IMR-90 (cell line): Measurements from ENCODE around the gene NDRG4. TPM values are rescaled to one million over a fixed set of nuclear protein-coding genes. Genes with fewer than 3 reads are reported as not detected.

Experiments used
- ATAC-seq: fragments of 200-7000 bp; cut with Tn5 transposase; 2 replicates; pipeline ENCODE4 v1.9.1; 2020; ENCODE audit warnings: low read depth, mild to moderate bottlenecking, moderate library complexity
- BruUV-seq: library from RNA; stranded (reverse); fragments of 400-500 nt; replicated peaks from 2 replicates; lab custom pipeline; 2021; lab: Mats Ljungman, UMichigan
- CTCF ChIA-PET: fragments of 300-600 bp; formaldehyde crosslinking; extraction: SDS; loops from one replicate; lab custom pipeline; 2021; ENCODE audit warnings: antibody characterized with exemption; lab: Yijun Ruan, JAX
- POLR2A ChIA-PET: fragments of 300-600 bp; sonication (Branson Sonifier 250); formaldehyde crosslinking; loops from one replicate; lab custom pipeline; 2022; ENCODE audit warnings: antibody characterized with exemption; ENCODE audit not compliant: unreplicated experiment; lab: Charles Lee
- DNase-seq: peaks from one replicate; pipeline ENCODE4 v3.0.0; 2013
- H2AFZ ChIP-seq: replicated peaks from 2 replicates; pipeline ENCODE3; 2013; ENCODE audit warnings: low read length, mild to moderate bottlenecking; ENCODE audit not compliant: poor library complexity
- H2AK5ac ChIP-seq: 2 replicates; pipeline ENCODE4 v1.6.1; 2013; ENCODE audit warnings: low read depth, low read length, inconsistent platforms
- H2AK9ac ChIP-seq: replicated peaks from 2 replicates; pipeline ENCODE3; 2013; ENCODE audit warnings: mild to moderate bottlenecking, low read depth, low read length, moderate library complexity; ENCODE audit not compliant: poor library complexity
- H2BK120ac ChIP-seq: 2 replicates; pipeline ENCODE4 v1.6.1; 2013; ENCODE audit warnings: low read depth, low read length, inconsistent platforms
- H2BK15ac ChIP-seq: 3 replicates; pipeline ENCODE4 v1.6.1; 2013; ENCODE audit warnings: low read depth, low read length, inconsistent platforms
- H2BK20ac ChIP-seq: 2 replicates; pipeline ENCODE4 v1.6.1; 2013; ENCODE audit warnings: low read depth, mild to moderate bottlenecking, inconsistent platforms, low read length, moderate library complexity
- H2BK5ac ChIP-seq: 2 replicates; pipeline ENCODE4 v1.6.1; 2013; ENCODE audit warnings: mild to moderate bottlenecking, low read depth, low read length, inconsistent platforms; ENCODE audit not compliant: poor library complexity, severe bottlenecking
- H3K14ac ChIP-seq: replicated peaks from 2 replicates; pipeline ENCODE4 v1.6.1; 2013; ENCODE audit warnings: low read depth, low read length, inconsistent platforms
- H3K18ac ChIP-seq: 2 replicates; pipeline ENCODE4 v1.6.1; 2013; ENCODE audit warnings: low read depth, low read length, control low read depth
- H3K23ac ChIP-seq: 2 replicates; pipeline ENCODE4 v1.6.1; 2013; ENCODE audit warnings: low read depth, low read length, inconsistent platforms
- H3K27ac ChIP-seq: 2 replicates; pipeline ENCODE4 v1.5.1; 2013; ENCODE audit warnings: mild to moderate bottlenecking, control low read depth, low read length; ENCODE audit not compliant: insufficient read depth
- H3K27me3 ChIP-seq: 2 replicates; pipeline ENCODE4 v1.6.1; 2013; ENCODE audit warnings: low read length; ENCODE audit not compliant: control insufficient read depth, insufficient read depth
- H3K36me3 ChIP-seq: 2 replicates; pipeline ENCODE4 v1.6.1; 2013; ENCODE audit warnings: low read length, mixed read lengths; ENCODE audit not compliant: control insufficient read depth, insufficient read depth
- H3K4ac ChIP-seq: 2 replicates; pipeline ENCODE4 v1.6.1; 2013; ENCODE audit warnings: low read depth, low read length, inconsistent platforms
- H3K4me1 ChIP-seq: 2 replicates; pipeline ENCODE4 v1.6.1; 2013; ENCODE audit warnings: low read length, mixed read lengths; ENCODE audit not compliant: control insufficient read depth, insufficient read depth
- H3K4me2 ChIP-seq: 2 replicates; pipeline ENCODE4 v1.6.1; 2013; ENCODE audit warnings: low read depth, mild to moderate bottlenecking, control low read depth, low read length, moderate library complexity
- H3K4me3 ChIP-seq: 2 replicates; pipeline ENCODE4 v1.5.1; 2013; ENCODE audit warnings: low read depth, mild to moderate bottlenecking, control low read depth, low read length, moderate library complexity; ENCODE audit not compliant: insufficient read depth
- H3K56ac ChIP-seq: 2 replicates; pipeline ENCODE4 v1.6.1; 2013; ENCODE audit warnings: low read length, inconsistent platforms; ENCODE audit not compliant: insufficient read depth; ENCODE audit errors: extremely low read depth
- H3K79me1 ChIP-seq, 2 experiments: 2 replicates each; pipeline ENCODE4 v1.6.1; 2013; ENCODE audit warnings: low read length in 2 of 2, inconsistent platforms in 1 of 2, low read depth in 1 of 2
- H3K9ac ChIP-seq: 2 replicates; pipeline ENCODE4 v1.6.1; 2013; ENCODE audit warnings: low read depth, low read length, control low read depth
- H3K9me1 ChIP-seq: 2 replicates; pipeline ENCODE4 v1.6.1; 2013; ENCODE audit warnings: low read length, inconsistent platforms; ENCODE audit not compliant: insufficient read depth
- H3K9me3 ChIP-seq: 2 replicates; pipeline ENCODE4 v1.6.1; 2013; ENCODE audit warnings: low read length; ENCODE audit not compliant: control insufficient read depth, insufficient read depth
- H4K20me1 ChIP-seq: 2 replicates; pipeline ENCODE4 v1.6.1; 2013; ENCODE audit warnings: low read length, inconsistent platforms; ENCODE audit not compliant: insufficient read depth
- H4K5ac ChIP-seq: 2 replicates; pipeline ENCODE4 v1.6.1; 2013; ENCODE audit warnings: mild to moderate bottlenecking, low read depth, low read length, control low read depth
- H4K8ac ChIP-seq, 2 experiments: 2 replicates each; pipeline ENCODE4 v1.6.1; 2013; ENCODE audit warnings: low read depth in 2 of 2, low read length in 2 of 2, control low read depth in 1 of 2, inconsistent platforms in 1 of 2
- H4K91ac ChIP-seq: 2 replicates; pipeline ENCODE4 v1.6.1; 2013; ENCODE audit warnings: low read depth, low read length, inconsistent platforms; ENCODE audit not compliant: insufficient read depth
- CEBPB ChIP-seq: IDR thresholded peaks from 2 replicates; pipeline ENCODE4 v1.6.1; 2012; ENCODE audit warnings: low read depth, low read length, improper control_type of control experiment
- CTCF ChIP-seq: conservative IDR thresholded peaks from 2 replicates; pipeline ENCODE4 v1.5.1; 2012; ENCODE audit warnings: mild to moderate bottlenecking, low read depth, low read length, improper control_type of control experiment
- ELK1 ChIP-seq: fragments of 150-350 bp; IDR thresholded peaks from 2 replicates; pipeline ENCODE4 v1.6.1; 2016; ENCODE audit warnings: low read depth, mild to moderate bottlenecking, low read length, moderate library complexity, borderline replicate concordance
- FOS ChIP-seq: fragments of 150-350 bp; IDR thresholded peaks from 2 replicates; pipeline ENCODE4 v1.6.1; 2016; ENCODE audit warnings: low read depth, low read length
- MAFK ChIP-seq: IDR thresholded peaks from 2 replicates; pipeline ENCODE4 v1.6.1; 2012; ENCODE audit warnings: low read depth, low read length, improper control_type of control experiment
- MXI1 ChIP-seq: IDR thresholded peaks from 2 replicates; pipeline ENCODE4 v1.6.1; 2012; ENCODE audit warnings: low read depth, mild to moderate bottlenecking, low read length, moderate library complexity, borderline replicate concordance
- NFE2L2 ChIP-seq: fragments of 150-350 bp; IDR thresholded peaks from 2 replicates; pipeline ENCODE4 v1.6.1; 2016; ENCODE audit warnings: low read depth, mild to moderate bottlenecking, low read length
- POLR2A ChIP-seq: IDR thresholded peaks from 2 replicates; pipeline ENCODE4 v1.6.1; 2012; ENCODE audit warnings: mild to moderate bottlenecking, low read depth, low read length
- RCOR1 ChIP-seq: IDR thresholded peaks from 2 replicates; pipeline ENCODE4 v1.6.1; 2012; ENCODE audit warnings: mild to moderate bottlenecking, low read length, improper control_type of control experiment; ENCODE audit not compliant: insufficient replicate concordance
- WGBS, 2 experiments: methylation state at CpG; one replicate each; pipeline versions ENCODE4 v1.1.5 to v1.1.7; 2013; ENCODE audit warnings: missing lambda C conversion rate in 2 of 2; ENCODE audit not compliant: insufficient read length in 1 of 2; ENCODE audit errors: extremely low coverage in 2 of 2; 5-methylcytosine and 5-hydroxymethylcytosine counted together
- dilution Hi-C: fragments of 300-500 bp; cut with HindIII; formaldehyde crosslinking; loops from one replicate; pipeline ENCODE4 v1.14.3; 2018; ENCODE audit warnings: low sequenced_read_pairs; ENCODE audit not compliant: unreplicated experiment
- in situ Hi-C: fragments of 300-500 bp; cut with MboI; formaldehyde crosslinking; loops from 3 replicates; pipeline ENCODE4 v1.14.3; 2019; ENCODE audit warnings: low sequenced_read_pairs, inconsistent platforms, mixed read lengths
- intact Hi-C: fragments of 100-400 bp; cut with micrococcal nuclease; formaldehyde crosslinking; loops from 2 replicates; pipeline ENCODE4 v1.10.0; 2022
- polyA plus RNA-seq, 3 experiments: library from polyadenylated mRNA; depleted of rRNA; stranded (reverse); fragments of >200 nt; gene quantifications; 2 replicates each; pipeline ENCODE4 v1.2.3, GENCODE V29; 2012; ENCODE audit warnings: low replicate concordance in 1 of 3
- total RNA-seq: library from RNA; depleted of rRNA; stranded (reverse); fragments of >200 nt; gene quantifications from 2 replicates; pipeline ENCODE4 v1.2.3, GENCODE V29; 2012
- TF ChIP-seq, protein P1 (sequence below): fragments of 150-350 bp; IDR thresholded peaks from 2 replicates; pipeline ENCODE4 v1.6.1; 2017; ENCODE audit warnings: mild to moderate bottlenecking, antibody characterized with exemption, low read length, low read depth

Gene NDRG4
- total and polyA plus RNA-seq, 2 of the 4 experiments (the other 2 are of a cell fraction): 10.9 to 23.5 TPM

GRCh38 chr16:58485184-58485887 is 14.6 kb upstream of the NDRG4 start:
- Histone ChIP-seq H3K36me3 (no peaks in the 10 kb centered on the region), H4K8ac (no peak overlapping the region), H2BK15ac (no peak overlapping the region), H2BK20ac (no peak overlapping the region), H3K23ac (no peak overlapping the region), H2AK5ac (no peak overlapping the region), H3K4me2 (no peak overlapping the region), H3K9me3 (no peaks in the 10 kb centered on the region), H3K9ac (no peak overlapping the region), H3K79me1 (no peaks in the 10 kb centered on the region), H3K14ac (no peak overlapping the region), H3K4ac (no peak overlapping the region), H2AK9ac (no peak overlapping the region), H3K9me1 (no peaks in the 10 kb centered on the region), H3K27ac (no peak overlapping the region), H3K18ac (no peak overlapping the region), H3K4me3 (no peak overlapping the region), H2BK5ac (no peak overlapping the region), H4K91ac (no peak overlapping the region), H4K20me1 (no peaks in the 10 kb centered on the region), H3K27me3 (peaks cover 12% of the 10 kb centered on the region), H3K56ac (no peak overlapping the region), H2BK120ac (no peak overlapping the region), H4K5ac (no peak overlapping the region), H2AFZ (no peak overlapping the region), H3K4me1 (no peaks in the 10 kb centered on the region)
- TF ChIP-seq RCOR1: no peak
- no peak for TF ChIP-seq NFE2L2
- no peak for TF ChIP-seq FOS
- TF ChIP-seq CEBPB: no peak
- TF ChIP-seq ELK1: no peak
- no peak for TF ChIP-seq POLR2A
- no peak for TF ChIP-seq MAFK
- no peak for TF ChIP-seq MXI1
- TF ChIP-seq CTCF: no peak
- TF ChIP-seq, protein P1, sequence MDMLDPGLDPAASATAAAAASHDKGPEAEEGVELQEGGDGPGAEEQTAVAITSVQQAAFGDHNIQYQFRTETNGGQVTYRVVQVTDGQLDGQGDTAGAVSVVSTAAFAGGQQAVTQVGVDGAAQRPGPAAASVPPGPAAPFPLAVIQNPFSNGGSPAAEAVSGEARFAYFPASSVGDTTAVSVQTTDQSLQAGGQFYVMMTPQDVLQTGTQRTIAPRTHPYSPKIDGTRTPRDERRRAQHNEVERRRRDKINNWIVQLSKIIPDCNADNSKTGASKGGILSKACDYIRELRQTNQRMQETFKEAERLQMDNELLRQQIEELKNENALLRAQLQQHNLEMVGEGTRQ: no peak
- no peak for DNase-seq
- dilution Hi-C loops: no loop called here
- in situ Hi-C loops: no loop called here
- BruUV-seq: no TSS peak
- WGBS, 2 experiments: 0% methylated on average over 1 of the region's 11 CpGs; no CpG with 5 or more reads in 1 of the 2 experiments
- CTCF ChIA-PET: interaction anchor here (1.8 kb wide), 1 partner anchor 149 kb away, joined by 7 read pairs; no protein-coding TSS in a partner anchor
- ATAC-seq: no peak
- POLR2A ChIA-PET: no interaction called here
- intact Hi-C loops: loop anchor here (5.0 kb wide), 1 partner anchor 288 kb away; the partner anchor contains the start of gene CSNK2A2
